Nephron progenitor cell (in vitro differentiated cells): ENCODE results near the gene MYL12B.
A peak's percentile ranks its signal among the peaks of the same experiment; 100 is the strongest.

Experiments
- DNase-seq: peaks from one replicate; pipeline ENCODE4 v3.0.0; 2021
- H3K27ac Mint-ChIP-seq: 2 replicates; pipeline ENCODE4 v1.8.0; 2021; ENCODE audit warnings: mild to moderate bottlenecking, moderate library complexity, mixed read lengths
- H3K27me3 Mint-ChIP-seq: 2 replicates; pipeline ENCODE4 v1.8.0; 2021; ENCODE audit warnings: mild to moderate bottlenecking, low read depth, mixed read lengths; ENCODE audit not compliant: poor library complexity
- H3K36me3 Mint-ChIP-seq: 2 replicates; pipeline ENCODE4 v1.8.0; 2021; ENCODE audit warnings: low read depth, mixed read lengths
- H3K4me1 Mint-ChIP-seq: 2 replicates; pipeline ENCODE4 v1.8.0; 2021; ENCODE audit warnings: mixed read lengths
- H3K4me3 Mint-ChIP-seq: 2 replicates; pipeline ENCODE4 v1.8.0; 2021; ENCODE audit warnings: mild to moderate bottlenecking, moderate library complexity, mixed read lengths
- H3K9me3 Mint-ChIP-seq: 2 replicates; pipeline ENCODE4 v1.8.0; 2021; ENCODE audit warnings: mild to moderate bottlenecking, moderate library complexity, mixed read lengths
- CTCF ChIP-seq: fragments of 200-600 bp; sonication (generic); IDR thresholded peaks from 2 replicates; pipeline ENCODE4 v1.5.0; 2021; ENCODE audit warnings: antibody characterized with exemption

MYL12B gene

DNA sequence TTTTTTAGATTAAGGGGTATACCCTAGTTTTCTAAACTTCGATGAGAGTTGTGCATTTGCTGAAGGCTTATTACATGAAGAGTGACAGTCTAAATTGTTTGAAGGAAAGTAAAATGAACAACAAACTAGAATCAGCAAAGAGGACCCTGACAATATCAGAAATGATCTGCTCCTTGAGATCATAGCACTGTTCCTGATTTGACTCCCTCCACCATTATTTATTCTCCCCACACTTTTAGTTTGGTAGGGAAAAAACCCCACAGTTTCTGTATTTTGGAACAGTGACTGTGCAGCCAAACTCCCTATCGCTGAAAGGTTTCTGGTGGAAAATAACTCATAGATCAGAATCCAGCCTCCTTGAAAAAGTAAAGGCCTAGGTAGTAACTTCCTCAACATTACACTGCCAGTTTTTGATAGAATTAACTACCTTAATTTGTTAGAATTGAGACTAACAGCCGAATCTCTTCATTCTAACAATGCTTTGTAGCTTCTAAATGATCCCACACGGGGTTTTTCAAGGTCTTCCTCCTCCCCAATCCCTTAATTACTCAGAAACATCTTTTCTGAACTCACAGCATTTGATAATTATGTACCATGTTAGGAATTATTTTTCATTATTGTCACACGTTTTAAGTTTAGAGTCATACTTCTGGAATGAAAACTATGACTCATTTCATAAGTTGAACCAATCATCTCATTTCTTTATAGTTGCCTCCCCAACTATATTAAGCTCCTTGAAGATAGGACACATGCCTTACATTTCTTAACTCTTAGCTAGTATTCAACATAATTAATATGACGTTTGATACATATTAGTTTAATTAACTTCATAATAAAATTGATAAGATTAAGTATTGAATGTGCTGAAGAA, 11.5 kb upstream of the MYL12B start:
- no peak for TF ChIP-seq CTCF
- H3K4me1 Mint-ChIP-seq: peaks cover 29% of the 10 kb centered on the region
- H3K9me3 Mint-ChIP-seq: peaks cover 4% of the 10 kb centered on the region
- no peak for DNase-seq
- peak overlapping the region; percentile 65 for H3K4me3 Mint-ChIP-seq
- H3K27ac Mint-ChIP-seq: no peak overlapping the region
- no peaks in the 10 kb centered on the region for H3K27me3 Mint-ChIP-seq
- H3K36me3 Mint-ChIP-seq: peaks cover 31% of the 10 kb centered on the region

- no peak for TF ChIP-seq CTCF
- H3K4me3 Mint-ChIP-seq: no peak overlapping the region
- no peak overlapping the region for H3K27ac Mint-ChIP-seq
- DNase-seq: no peak
- H3K36me3 Mint-ChIP-seq: peaks cover 40% of the 10 kb centered on the region
- H3K9me3 Mint-ChIP-seq: peaks cover 4% of the 10 kb centered on the region
- peaks cover 22% of the 10 kb centered on the region for H3K4me1 Mint-ChIP-seq
- H3K27me3 Mint-ChIP-seq: no peaks in the 10 kb centered on the region
Observed at GRCh38 chr18:3251249-3251962, 10.5 kb upstream of the MYL12B start.

- Mint-ChIP-seq H3K36me3 (peaks cover 45% of the 10 kb centered on the region), H3K27ac (no peak overlapping the region), H3K9me3 (peaks cover 3% of the 10 kb centered on the region), H3K4me3 (no peak overlapping the region), H3K27me3 (no peaks in the 10 kb centered on the region), H3K4me1 (peaks cover 22% of the 10 kb centered on the region)
- DNase-seq: no peak
- no peak for TF ChIP-seq CTCF
Observed at GRCh38 chr18:3251963-3252277, 10.0 kb upstream of the MYL12B start.

- H3K4me3 Mint-ChIP-seq: no peak overlapping the region
- no peak for DNase-seq
- H3K4me1 Mint-ChIP-seq: peaks cover 22% of the 10 kb centered on the region
- H3K36me3 Mint-ChIP-seq: peaks cover 53% of the 10 kb centered on the region
- TF ChIP-seq CTCF: no peak
- H3K27ac Mint-ChIP-seq: no peak overlapping the region
- H3K27me3 Mint-ChIP-seq: no peaks in the 10 kb centered on the region
- H3K9me3 Mint-ChIP-seq: no peaks in the 10 kb centered on the region
Observed at GRCh38 chr18:3252843-3253242, 9.1 kb upstream of the MYL12B start.

DNA sequence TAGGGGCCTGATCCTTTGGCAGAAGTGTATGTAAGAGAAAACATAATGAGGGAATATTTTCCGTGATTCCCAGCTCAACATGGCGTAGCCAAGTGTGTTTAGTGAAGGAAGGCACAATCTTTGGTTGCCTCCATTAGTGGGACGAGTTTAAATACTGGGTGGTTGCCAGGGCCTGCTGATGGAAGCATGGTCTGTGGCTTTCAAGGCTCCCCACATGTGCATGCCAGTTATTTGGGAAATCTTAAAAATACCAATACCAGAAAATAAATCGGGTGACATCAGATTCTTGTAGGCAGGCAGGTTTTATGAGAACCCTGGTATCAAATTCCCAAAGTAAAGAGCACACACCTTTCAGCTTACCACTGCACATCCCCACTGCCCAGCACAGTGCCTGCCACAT, 7.2 kb upstream of the MYL12B start:
- H3K4me3 Mint-ChIP-seq: no peak overlapping the region
- H3K27ac Mint-ChIP-seq: no peak overlapping the region
- no peaks in the 10 kb centered on the region for H3K27me3 Mint-ChIP-seq
- peaks cover 61% of the 10 kb centered on the region for H3K36me3 Mint-ChIP-seq
- no peaks in the 10 kb centered on the region for H3K9me3 Mint-ChIP-seq
- no peak for TF ChIP-seq CTCF
- DNase-seq: no peak
- H3K4me1 Mint-ChIP-seq: peaks cover 8% of the 10 kb centered on the region
